Neural crest cell (in vitro differentiated cells): ENCODE measurements around the gene IL21. TPM values are rescaled to one million over a fixed set of nuclear protein-coding genes. Genes with fewer than 3 reads are reported as not detected.

Experiments used
- DNase-seq: peaks from one replicate; pipeline ENCODE4 v3.0.0; 2021; ENCODE audit warnings: low read depth, mixed read lengths, low spot score
- H3K27ac Mint-ChIP-seq: one replicate; pipeline ENCODE4 v1.8.0; 2021; ENCODE audit warnings: mild to moderate bottlenecking, mixed read lengths; ENCODE audit not compliant: unreplicated experiment
- H3K27me3 Mint-ChIP-seq: 2 replicates; pipeline ENCODE4 v1.8.0; 2021; ENCODE audit warnings: low read depth, mild to moderate bottlenecking, mixed read lengths
- H3K36me3 Mint-ChIP-seq: 2 replicates; pipeline ENCODE4 v1.8.0; 2021; ENCODE audit warnings: low read depth, mild to moderate bottlenecking, mixed read lengths
- H3K4me1 Mint-ChIP-seq: 2 replicates; pipeline ENCODE4 v1.8.0; 2021; ENCODE audit warnings: mixed read lengths
- H3K4me3 Mint-ChIP-seq: one replicate; pipeline ENCODE4 v1.8.0; 2021; ENCODE audit warnings: mild to moderate bottlenecking, mixed read lengths
- H3K9me3 Mint-ChIP-seq: 2 replicates; pipeline ENCODE4 v1.8.0; 2021; ENCODE audit warnings: mixed read lengths
- total RNA-seq: library from RNA; stranded (reverse); gene quantifications from 2 replicates; pipeline ENCODE4 v1.2.1, GENCODE V29; 2021
- TF ChIP-seq, protein P1 (sequence below): fragments of 200-600 bp; sonication (generic); conservative IDR thresholded peaks from 2 replicates; pipeline ENCODE4 v1.5.0; 2021; ENCODE audit warnings: antibody characterized with exemption, mild to moderate bottlenecking

IL21 gene
- total RNA-seq, 1 donor from 2014 or later = not detected

- H3K4me1 Mint-ChIP-seq = no peaks in the 10 kb centered on the region
- TF ChIP-seq, protein P1, sequence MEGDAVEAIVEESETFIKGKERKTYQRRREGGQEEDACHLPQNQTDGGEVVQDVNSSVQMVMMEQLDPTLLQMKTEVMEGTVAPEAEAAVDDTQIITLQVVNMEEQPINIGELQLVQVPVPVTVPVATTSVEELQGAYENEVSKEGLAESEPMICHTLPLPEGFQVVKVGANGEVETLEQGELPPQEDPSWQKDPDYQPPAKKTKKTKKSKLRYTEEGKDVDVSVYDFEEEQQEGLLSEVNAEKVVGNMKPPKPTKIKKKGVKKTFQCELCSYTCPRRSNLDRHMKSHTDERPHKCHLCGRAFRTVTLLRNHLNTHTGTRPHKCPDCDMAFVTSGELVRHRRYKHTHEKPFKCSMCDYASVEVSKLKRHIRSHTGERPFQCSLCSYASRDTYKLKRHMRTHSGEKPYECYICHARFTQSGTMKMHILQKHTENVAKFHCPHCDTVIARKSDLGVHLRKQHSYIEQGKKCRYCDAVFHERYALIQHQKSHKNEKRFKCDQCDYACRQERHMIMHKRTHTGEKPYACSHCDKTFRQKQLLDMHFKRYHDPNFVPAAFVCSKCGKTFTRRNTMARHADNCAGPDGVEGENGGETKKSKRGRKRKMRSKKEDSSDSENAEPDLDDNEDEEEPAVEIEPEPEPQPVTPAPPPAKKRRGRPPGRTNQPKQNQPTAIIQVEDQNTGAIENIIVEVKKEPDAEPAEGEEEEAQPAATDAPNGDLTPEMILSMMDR = no peak
- H3K36me3 Mint-ChIP-seq = no peaks in the 10 kb centered on the region
- no peaks in the 10 kb centered on the region for H3K27me3 Mint-ChIP-seq
- no peak overlapping the region for H3K27ac Mint-ChIP-seq
- DNase-seq = no peak
- H3K4me3 Mint-ChIP-seq = no peak overlapping the region
- no peaks in the 10 kb centered on the region for H3K9me3 Mint-ChIP-seq
Measured at GRCh38 chr4:122606364-122607043, 14.4 kb downstream of the IL21 start.

- H3K4me1 Mint-ChIP-seq = no peaks in the 10 kb centered on the region
- DNase-seq = no peak
- no peaks in the 10 kb centered on the region for H3K9me3 Mint-ChIP-seq
- H3K4me3 Mint-ChIP-seq = no peak overlapping the region
- no peaks in the 10 kb centered on the region for H3K36me3 Mint-ChIP-seq
- TF ChIP-seq, protein P1 = no peak
- H3K27ac Mint-ChIP-seq = no peak overlapping the region
- no peaks in the 10 kb centered on the region for H3K27me3 Mint-ChIP-seq
Measured at GRCh38 chr4:122604146-122604545, 16.7 kb downstream of the IL21 start.

DNA sequence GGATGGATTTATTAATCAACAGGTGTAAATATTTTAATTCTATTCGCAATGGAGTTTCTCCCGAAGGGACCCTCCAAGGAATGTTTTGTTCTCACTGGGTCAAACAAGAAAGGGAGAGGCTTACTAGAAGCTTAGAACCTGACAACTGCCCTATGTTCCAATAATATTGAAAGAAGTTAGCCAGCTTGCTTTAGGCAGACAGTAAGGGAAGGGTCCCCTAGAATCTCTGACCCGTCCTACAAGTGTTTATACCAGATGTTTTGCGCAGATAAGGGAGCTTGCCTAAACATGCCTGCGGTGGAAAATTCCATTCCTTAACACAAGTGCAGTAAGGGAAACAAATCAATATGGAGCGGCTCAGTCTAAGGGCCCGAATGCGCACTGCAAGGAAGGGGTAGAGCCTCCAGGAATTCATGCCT, 17.7 kb downstream of the IL21 start:
- Mint-ChIP-seq H3K4me3 (no peak overlapping the region), H3K27ac (no peak overlapping the region), H3K9me3 (no peaks in the 10 kb centered on the region), H3K36me3 (no peaks in the 10 kb centered on the region), H3K27me3 (no peaks in the 10 kb centered on the region), H3K4me1 (no peaks in the 10 kb centered on the region)
- TF ChIP-seq, protein P1 = no peak
- DNase-seq = no peak

- H3K27me3 Mint-ChIP-seq = no peaks in the 10 kb centered on the region
- H3K36me3 Mint-ChIP-seq = no peaks in the 10 kb centered on the region
Measured at GRCh38 chr4:122602277-122603142, 18.4 kb downstream of the IL21 start.

GRCh38 chr4:122591196-122591595, 29.7 kb downstream of the IL21 start:
- no peak overlapping the region for H3K4me3 Mint-ChIP-seq
- H3K27ac Mint-ChIP-seq = no peak overlapping the region
- TF ChIP-seq, protein P1 = no peak
- H3K27me3 Mint-ChIP-seq = no peaks in the 10 kb centered on the region
- no peak for DNase-seq
- no peaks in the 10 kb centered on the region for H3K36me3 Mint-ChIP-seq
- no peaks in the 10 kb centered on the region for H3K4me1 Mint-ChIP-seq
- H3K9me3 Mint-ChIP-seq = no peaks in the 10 kb centered on the region

More at GRCh38 chr4:122602277-122603142, 18.4 kb downstream of the IL21 start:
- Mint-ChIP-seq H3K4me1 (no peaks in the 10 kb centered on the region), H3K9me3 (no peaks in the 10 kb centered on the region), H3K4me3 (no peak overlapping the region), H3K27ac (no peak overlapping the region)
- DNase-seq = no peak
- TF ChIP-seq, protein P1 = peak; percentile 49
